H1 (cell line): Measurements from ENCODE around the gene SMC3. TPM values are rescaled to one million over a fixed set of nuclear protein-coding genes. Genes with fewer than 3 reads are reported as not detected.

ENCODE experiments used
- FOSL1 ChIP-seq: IDR thresholded peaks from 2 replicates; pipeline ENCODE4 v1.6.1; 2011; ENCODE audit warnings: mild to moderate bottlenecking, low read depth, low read length, moderate library complexity; ENCODE audit not compliant: insufficient read depth
- JUND ChIP-seq: IDR thresholded peaks from 2 replicates; pipeline ENCODE4 v1.6.1; 2011; ENCODE audit warnings: mild to moderate bottlenecking, improper control_type of control experiment, low read length
- RFX5 ChIP-seq: IDR thresholded peaks from 2 replicates; pipeline ENCODE4 v1.6.1; 2011; ENCODE audit warnings: low read depth, low read length, improper control_type of control experiment, borderline replicate concordance
- SP4 ChIP-seq: IDR thresholded peaks from 2 replicates; pipeline ENCODE4 v1.6.1; 2012; ENCODE audit warnings: low read length, inconsistent platforms
- polyA plus RNA-seq, 7 experiments: library from polyadenylated mRNA; depleted of rRNA in 3 of 7; stranded (reverse) in 5 of 7; unstranded in 2 of 7; fragments of >200 nt in 5 of 7; fragments of 200-250 nt in 2 of 7; gene quantifications; 1 replicate in 5 of 7; 2 replicates in 1 of 7; 4 replicates in 1 of 7; pipeline versions ENCODE4 v1.2.1 to v1.2.3, GENCODE V29; 2011 to 2013; ENCODE audit warnings: missing spikeins in 2 of 7, mixed read lengths in 2 of 7
- total RNA-seq: library from RNA; stranded (reverse); fragmentation: NEBNext Ultra II Directional; extraction: Animal tissue kit (Norgen Biotek cat#: 25700); gene quantifications from 2 replicates; pipeline ENCODE4 v1.2.1, GENCODE V29; 2021
- TF ChIP-seq, protein P1 (sequence below): IDR thresholded peaks from 2 replicates; pipeline ENCODE4 v1.6.1; 2012; ENCODE audit warnings: inconsistent platforms

The SMC3 gene
- total and polyA plus RNA-seq, 2 of the 8 experiments (the other 6 are each of a cell fraction or from before 2014, with no cell fraction given), result 12.7 to 93.4 TPM

- TF ChIP-seq FOSL1 (no peak), RFX5 (no peak), JUND (no peak), SP4 (no peak)
- TF ChIP-seq, protein P1, sequence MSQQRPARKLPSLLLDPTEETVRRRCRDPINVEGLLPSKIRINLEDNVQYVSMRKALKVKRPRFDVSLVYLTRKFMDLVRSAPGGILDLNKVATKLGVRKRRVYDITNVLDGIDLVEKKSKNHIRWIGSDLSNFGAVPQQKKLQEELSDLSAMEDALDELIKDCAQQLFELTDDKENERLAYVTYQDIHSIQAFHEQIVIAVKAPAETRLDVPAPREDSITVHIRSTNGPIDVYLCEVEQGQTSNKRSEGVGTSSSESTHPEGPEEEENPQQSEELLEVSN, result no peak
- TF ChIP-seq, all 59 proteins: peak for 0
These were observed 41.9 kb upstream of the SMC3 start (continued) for GRCh38 chr10:110525349-110526260.
